Motor neuron (in vitro differentiated cells): ENCODE results near the gene UBL5. TPM values are rescaled to one million over a fixed set of nuclear protein-coding genes. Genes with fewer than 3 reads are reported as not detected.
"Not testable (repeated sequence)": the region's sequence is repeated elsewhere in the genome, so short reads cannot be mapped to it uniquely, and the experiment has no call there.

Experiments
- ATAC-seq, 8 experiments: fragments of 200-7000 bp; cut with Tn5 transposase; replicated peaks in 6 of 8; 2 replicates each; pipeline ENCODE4 v1.8.0; 2021; ENCODE audit warnings: mild to moderate bottlenecking in 8 of 8, moderate library complexity in 8 of 8
- H3K27ac ChIP-seq, 2 donors: fragments of 250-450 bp; sonication (Bioruptor Pico); 2 replicates each; pipeline ENCODE4 v1.9.0; 2021; ENCODE audit warnings: antibody characterized with exemption in 2 of 2, mild to moderate bottlenecking in 2 of 2, moderate library complexity in 1 of 2
- H3K4me1 ChIP-seq, 2 donors: fragments of 250-450 bp; sonication (Bioruptor Pico); replicated peaks in 1 of 2; 2 replicates each; pipeline ENCODE4 v1.6.1; 2021; ENCODE audit warnings: antibody characterized with exemption in 2 of 2, mild to moderate bottlenecking in 2 of 2, moderate library complexity in 1 of 2
- H3K4me3 ChIP-seq, 5 donors: fragments of 250-450 bp; sonication (Bioruptor Pico); 2 replicates each; pipeline ENCODE4 v1.9.0; 2021; ENCODE audit warnings: antibody characterized with exemption in 5 of 5, mild to moderate bottlenecking in 5 of 5, moderate library complexity in 4 of 5
- WGBS, 10 experiments: fragments of 450-650 bp; shearing (Covaris generic); methylation state at CpG; one replicate each; pipeline ENCODE4 v1.0.0; 2022; 5-methylcytosine and 5-hydroxymethylcytosine counted together
- in situ Hi-C, 9 experiments: fragments of 400-800 bp; cut with MboI; loops; one replicate each; pipeline ENCODE4 v1.15.0; 2021; ENCODE audit warnings: low sequenced_read_pairs in 9 of 9, low pct_unique_long_range_greater_than_20kb in 2 of 9; ENCODE audit not compliant: unreplicated experiment in 9 of 9
- total RNA-seq, 8 experiments: library from RNA; unstranded; fragments of 300-600 nt; gene quantifications; 2 replicates each; pipeline versions ENCODE4 v1.2.3 to v1.2.4, GENCODE V29; 2022

UBL5 gene
- total RNA-seq, 8 experiments from 2014 or later, result 365 to 691 (median 447) TPM

DNA sequence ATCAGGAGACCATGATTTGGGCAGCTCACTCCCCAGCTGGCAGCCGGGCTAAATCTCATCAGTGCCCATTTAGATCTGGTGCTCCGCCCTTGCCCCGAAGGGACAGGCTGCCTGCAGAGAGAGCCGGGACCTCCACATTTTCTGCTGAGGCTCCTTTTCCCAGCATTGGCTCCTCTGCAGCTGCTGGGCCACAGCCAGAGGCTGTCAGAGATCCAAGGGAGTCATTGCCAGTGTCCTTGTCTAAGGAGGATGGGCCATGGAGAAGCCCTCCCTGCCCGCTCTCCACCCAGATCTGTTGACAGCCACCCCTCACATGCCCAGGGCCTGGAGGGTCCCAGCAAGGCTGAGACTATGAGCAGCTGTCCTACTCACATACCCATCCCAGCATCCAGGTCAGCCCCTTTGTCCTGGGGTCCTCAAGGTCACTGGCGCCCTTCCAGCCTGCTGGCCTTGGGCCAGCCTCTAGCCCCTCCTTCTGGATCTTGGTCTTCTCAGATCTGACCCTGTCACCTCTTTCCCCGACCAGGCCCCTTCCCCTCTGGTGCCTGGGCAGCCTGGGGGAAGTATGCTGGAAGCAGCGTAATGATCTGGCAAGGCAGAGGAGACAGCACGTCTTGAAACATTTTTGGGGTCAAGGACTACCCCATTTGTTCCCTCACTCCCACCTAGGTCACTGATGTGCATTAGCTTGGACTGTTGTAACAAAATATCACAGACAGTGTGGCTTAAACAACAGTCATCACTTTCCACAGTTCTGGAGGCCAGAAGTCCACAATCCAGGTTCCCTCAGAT lies 15.3 kb downstream of the UBL5 start:
- H3K4me1 ChIP-seq, result peaks cover 8 to 16% of the 10 kb centered on the region in 2 donors
- ATAC-seq, result no peak
- no peak overlapping the region for H3K4me3 ChIP-seq
- no peak overlapping the region for H3K27ac ChIP-seq
- 67 to 100% (median 100%) methylated on average over 1 to 4 of the region's 9 CpGs; no CpG with 5 or more reads in 2 of the 10 experiments for WGBS, 10 experiments
- in situ Hi-C loops, result no loop called here

DNA sequence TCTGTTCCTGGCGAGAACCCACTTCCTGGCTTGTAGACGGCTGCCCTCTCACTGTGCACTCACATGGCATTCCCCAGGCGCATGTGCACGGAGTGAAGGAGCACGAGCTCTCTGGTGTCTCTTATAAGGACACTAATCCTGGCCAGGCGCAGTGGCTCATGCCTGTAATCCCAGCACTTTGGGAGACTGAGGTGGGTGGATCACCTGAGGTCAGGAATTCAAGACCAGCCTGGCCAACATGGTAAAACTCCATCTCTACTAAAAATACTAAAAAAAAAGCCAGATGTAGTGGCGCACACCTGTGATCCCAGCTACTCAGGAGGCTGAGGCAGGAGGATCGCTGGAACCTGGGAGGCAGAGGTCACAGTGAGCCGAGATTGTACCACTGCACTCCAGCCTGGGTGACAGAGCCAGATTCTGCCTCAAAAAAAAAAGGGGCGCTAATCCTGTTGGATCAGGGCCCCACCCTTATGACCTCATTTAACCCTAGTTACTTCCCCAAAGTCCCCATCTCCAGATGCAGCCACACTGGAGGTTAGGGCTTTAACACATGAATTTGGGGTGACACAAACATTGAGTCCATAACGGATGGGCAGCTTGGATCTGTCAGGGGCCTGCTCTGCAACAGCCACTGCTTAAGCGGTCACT lies 16.0 kb downstream of the UBL5 start:
- H3K27ac ChIP-seq, ATAC-seq, H3K4me3 ChIP-seq, in situ Hi-C loops: not testable (repeated sequence)
- WGBS, 10 experiments, result 65 to 100% (median 92%) methylated on average over 1 to 6 of the region's 12 CpGs; no CpG with 5 or more reads in 2 of the 10 experiments
- H3K4me1 ChIP-seq, result peaks cover 15 to 23% of the 10 kb centered on the region in 2 donors

DNA sequence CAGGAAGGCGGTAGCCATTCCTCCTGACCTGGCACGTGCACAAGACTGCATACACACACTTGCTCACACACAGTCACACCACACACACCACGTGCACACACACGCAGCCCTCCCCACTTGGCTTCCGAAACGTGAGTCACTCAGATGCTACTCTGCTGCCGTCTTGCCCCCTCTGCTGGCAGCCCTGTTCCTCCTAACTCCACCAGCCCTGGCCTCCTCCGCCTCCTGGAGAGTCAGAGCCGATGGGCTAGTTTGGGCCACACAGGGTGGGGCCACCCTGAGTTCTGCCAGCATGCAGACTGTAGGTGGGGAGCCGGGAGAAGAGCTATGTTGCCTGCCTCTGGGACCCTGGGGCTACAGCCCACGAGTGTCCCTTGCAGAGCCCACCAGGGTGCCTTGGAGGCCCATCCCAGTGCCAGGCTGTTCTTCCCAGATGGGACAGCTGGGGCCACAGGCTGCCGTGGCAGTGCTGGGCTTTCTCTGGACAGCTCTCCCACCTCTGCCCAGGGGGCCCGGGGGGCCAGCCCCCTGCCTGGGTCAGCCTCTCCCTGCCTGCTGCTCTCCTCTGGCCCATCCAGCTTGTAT lies 19.5 kb downstream of the UBL5 start:
- in situ Hi-C loops, result no loop called here
- Histone ChIP-seq H3K4me1 (peaks cover 49 to 58% of the 10 kb centered on the region in 2 donors), H3K27ac (peak overlapping the region; percentile 32 to 77), H3K4me3 (no peak overlapping the region)
- peak; percentile 34 to 99 (median 58) for ATAC-seq
- 0 to 64% (median 22%) methylated on average over 1 to 4 of the region's 13 CpGs; no CpG with 5 or more reads in 6 of the 10 experiments for WGBS, 10 experiments

DNA sequence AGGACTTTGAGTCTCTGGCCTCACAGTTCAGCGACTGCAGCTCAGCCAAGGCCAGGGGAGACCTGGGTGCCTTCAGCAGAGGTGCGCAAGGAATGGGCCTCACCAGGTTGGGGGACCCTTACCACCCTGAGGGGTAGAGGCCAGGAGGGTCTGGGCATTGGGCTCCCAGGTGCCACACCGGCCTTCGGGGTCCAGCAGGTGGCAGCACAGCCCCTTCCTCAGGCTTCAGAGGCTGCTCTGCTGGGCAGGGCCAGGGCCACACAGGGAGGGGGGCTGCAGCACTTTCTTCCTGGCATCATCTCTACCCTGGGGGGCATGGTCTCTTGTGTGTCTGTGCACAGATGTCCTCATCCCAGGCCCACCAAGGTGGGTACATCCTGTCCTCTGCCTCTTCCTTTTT lies 20.3 kb downstream of the UBL5 start:
- peaks cover 49 to 65% of the 10 kb centered on the region in 2 donors for H3K4me1 ChIP-seq
- peak in 6 of 8 experiments; percentile 14 to 34 (median 24) for ATAC-seq
- no peak overlapping the region for H3K4me3 ChIP-seq
- in situ Hi-C loops, result no loop called here
- 35 to 40% methylated on average over 2 to 3 of the region's 4 CpGs; no CpG with 5 or more reads in 8 of the 10 experiments for WGBS, 10 experiments
- H3K27ac ChIP-seq, result peak overlapping the region; percentile 77 to 82

DNA sequence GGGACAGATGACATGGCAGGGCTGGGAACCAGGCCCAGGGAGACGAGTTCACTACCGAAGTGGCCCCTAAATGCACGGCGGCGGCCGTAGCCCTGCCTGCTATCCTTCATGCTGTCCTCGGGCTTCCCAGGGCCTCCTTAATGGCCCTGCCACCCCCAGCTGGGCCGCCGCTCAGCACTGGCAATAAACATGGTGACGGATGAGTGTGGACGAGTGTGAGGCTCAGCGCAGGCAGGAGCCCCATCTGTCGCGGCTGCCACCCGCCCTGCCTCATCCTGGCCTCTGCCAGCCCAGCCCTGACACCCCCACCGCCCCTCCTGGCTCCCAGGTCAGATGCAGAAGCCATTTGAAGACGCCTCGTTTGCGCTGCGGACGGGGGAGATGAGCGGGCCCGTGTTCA lies 21.0 kb downstream of the UBL5 start:
- H3K4me3 ChIP-seq, result no peak overlapping the region
- WGBS, 10 experiments, result 0 to 93% (median 90%) methylated on average over 1 to 8 of the region's 23 CpGs; no CpG with 5 or more reads in 7 of the 10 experiments
- peaks cover 51 to 71% of the 10 kb centered on the region in 2 donors for H3K4me1 ChIP-seq
- peak in 5 of 8 experiments; percentile 42 to 72 (median 46) for ATAC-seq
- peak overlapping the region; percentile 77 to 82 for H3K27ac ChIP-seq
- in situ Hi-C loops, result no loop called here

DNA sequence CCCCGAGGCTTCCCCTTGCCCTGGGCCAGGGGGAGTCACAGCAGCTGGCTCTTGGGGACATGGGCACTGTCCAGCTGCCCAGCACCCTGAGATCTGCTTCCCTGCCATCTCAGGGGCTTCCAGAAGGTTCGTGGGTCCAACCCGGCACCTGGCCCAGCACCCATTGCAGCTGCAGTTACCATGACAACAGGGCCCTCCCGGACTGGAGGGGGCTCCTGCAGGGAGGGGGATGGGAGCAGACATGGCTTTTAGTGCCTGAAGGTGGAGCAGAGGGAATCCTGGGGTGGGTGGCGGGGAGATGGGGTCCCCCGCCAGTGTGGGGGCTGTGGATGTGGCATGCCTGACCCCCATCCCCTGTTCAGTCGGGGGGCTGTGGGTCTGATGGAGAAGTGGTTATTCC lies 22.1 kb downstream of the UBL5 start:
- peak in 5 of 8 experiments; percentile 0 to 11 (median 8) for ATAC-seq
- Histone ChIP-seq H3K4me3 (no peak overlapping the region), H3K4me1 (peaks cover 51 to 74% of the 10 kb centered on the region in 2 donors), H3K27ac (peak overlapping the region; percentile 77 to 82)
- WGBS, 10 experiments, result no CpG with 5 or more reads among the region's 7 CpGs
- in situ Hi-C loops, result no loop called here

DNA sequence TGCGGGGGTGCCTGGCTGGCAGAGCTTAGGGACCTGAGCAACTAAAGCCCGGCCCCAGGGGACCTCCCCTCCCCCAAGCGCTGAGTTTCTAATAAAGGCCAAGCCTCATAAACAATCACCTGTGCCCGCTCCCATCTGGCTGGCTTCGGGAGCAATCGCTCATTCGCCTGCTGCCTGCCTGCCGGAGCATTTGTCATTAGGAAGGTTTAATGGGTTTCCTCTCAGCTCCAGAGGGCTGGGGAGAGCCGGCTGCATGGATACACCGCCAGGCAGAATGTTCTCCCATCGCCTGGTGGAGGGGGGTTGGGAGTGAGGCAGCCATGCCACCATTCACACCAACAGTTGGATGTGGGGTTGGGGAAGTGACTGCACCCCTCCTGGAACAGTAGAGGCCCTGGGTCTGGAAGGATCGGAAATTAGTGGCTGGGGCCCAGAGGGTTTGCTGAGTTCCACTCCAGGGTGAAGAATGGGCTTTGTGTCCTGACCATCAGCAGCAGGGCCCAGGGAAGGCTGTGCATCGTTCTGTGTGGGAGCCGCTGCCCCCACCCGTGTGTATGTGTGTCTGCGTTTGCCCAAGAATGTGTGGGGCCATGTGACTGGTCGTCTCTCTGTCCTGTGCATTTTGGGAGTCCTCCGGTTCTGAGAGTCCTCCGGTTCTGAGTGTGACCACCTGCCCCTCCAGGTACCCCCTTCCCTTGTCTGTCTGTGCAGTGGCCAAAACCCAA lies 22.7 kb downstream of the UBL5 start:
- Histone ChIP-seq H3K27ac (peak overlapping the region; percentile 77 to 82), H3K4me1 (peaks cover 51 to 74% of the 10 kb centered on the region in 2 donors), H3K4me3 (peak overlapping the region in 1 of 5 donors; percentile 9)
- peak in 5 of 8 experiments; percentile 63 to 68 (median 65) for ATAC-seq
- in situ Hi-C loops, result no loop called here
- WGBS, 10 experiments, result 0 to 31% (median 23%) methylated on average over 1 to 8 of the region's 19 CpGs; no CpG with 5 or more reads in 5 of the 10 experiments

DNA sequence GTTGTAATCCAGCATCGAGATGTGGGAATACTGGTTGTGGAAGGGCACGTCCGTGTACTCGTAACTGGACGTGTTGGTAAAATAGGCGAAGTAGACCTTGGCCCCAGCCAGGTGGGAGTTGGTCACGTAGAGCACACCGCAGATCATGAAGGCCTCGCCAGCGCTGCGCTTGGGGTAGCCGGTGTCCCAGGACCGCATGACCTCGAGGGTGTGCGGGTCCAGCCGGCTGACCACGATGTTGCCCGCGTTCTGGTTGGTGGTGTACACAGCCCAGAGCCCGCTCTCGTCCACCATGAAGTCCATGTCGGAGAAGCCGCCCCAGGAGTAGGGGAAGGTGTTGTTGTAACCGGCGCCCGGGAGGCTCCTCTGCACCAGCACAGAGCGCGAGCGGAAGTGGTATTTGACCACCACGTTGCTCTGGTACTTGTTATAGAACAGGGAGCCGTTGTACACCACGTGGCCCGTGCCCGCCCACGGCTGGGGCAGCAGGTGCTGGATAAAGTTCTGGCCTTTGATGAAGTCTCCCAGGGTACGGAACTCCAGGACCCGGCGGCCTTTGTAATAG lies 26.6 kb downstream of the UBL5 start:
- in situ Hi-C loops, result no loop called here
- WGBS, 10 experiments, result 96 to 100% (median 98%) methylated on average over 1 to 23 of the region's 38 CpGs; no CpG with 5 or more reads in 4 of the 10 experiments
- Histone ChIP-seq H3K4me3 (no peak overlapping the region), H3K4me1 (peaks cover 29 to 44% of the 10 kb centered on the region in 2 donors), H3K27ac (no peak overlapping the region)
- no peak for ATAC-seq

DNA sequence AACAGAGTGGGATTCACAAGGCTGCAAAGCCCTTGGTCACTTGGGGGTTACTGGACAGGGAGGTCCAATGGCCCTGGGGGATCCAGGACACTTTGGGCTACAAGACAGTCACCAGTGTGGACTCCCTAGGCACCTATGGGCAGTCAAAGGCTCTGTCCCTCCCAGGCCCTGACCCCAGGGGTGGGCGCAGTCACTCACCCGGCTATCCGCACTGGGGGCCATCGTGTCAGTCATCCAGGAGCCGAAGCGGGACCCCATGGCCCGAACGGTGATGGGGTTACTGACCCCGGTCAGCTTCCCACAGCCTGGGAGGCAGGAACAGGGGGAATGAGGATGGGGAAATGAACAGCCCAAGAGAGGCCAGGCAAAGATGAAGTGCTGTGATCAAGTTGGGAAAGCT lies 28.9 kb downstream of the UBL5 start:
- WGBS, 10 experiments, result 73 to 98% (median 94%) methylated on average over 6 to 8 of the region's 9 CpGs; no CpG with 5 or more reads in 7 of the 10 experiments
- in situ Hi-C loops, result no loop called here
- Histone ChIP-seq H3K4me3 (no peak overlapping the region), H3K27ac (no peak overlapping the region), H3K4me1 (peaks cover 7 to 22% of the 10 kb centered on the region in 2 donors)
- no peak for ATAC-seq

DNA sequence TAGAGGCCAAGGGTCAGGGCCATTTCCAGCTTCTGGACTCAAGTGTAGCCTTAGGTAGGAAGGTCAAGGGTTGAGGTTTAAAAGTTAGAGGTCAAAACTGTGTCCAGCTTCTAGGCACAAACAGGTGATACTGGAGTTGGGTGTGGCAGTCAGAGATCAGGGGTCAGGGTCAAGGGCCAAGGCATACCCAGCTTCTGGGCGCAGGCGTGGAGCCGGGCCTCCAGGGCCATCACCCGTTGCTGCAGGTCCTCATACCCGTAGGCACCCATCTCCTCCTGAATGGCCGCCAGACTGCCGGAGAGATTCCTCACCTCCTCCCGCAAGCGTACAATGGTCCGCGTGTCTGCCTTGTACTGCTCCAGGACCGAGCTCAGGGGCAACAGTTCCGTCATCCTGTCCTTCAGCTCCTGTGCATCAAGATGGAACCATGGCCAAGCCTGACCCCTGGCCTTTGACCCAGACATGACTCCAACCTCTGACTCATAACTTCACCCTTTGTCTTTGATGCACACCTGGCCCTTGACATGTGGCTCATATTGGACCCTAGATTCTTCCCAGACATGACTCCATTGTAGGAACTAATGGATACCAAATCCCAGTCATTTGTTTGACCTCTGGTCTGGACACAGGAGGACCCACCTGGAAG lies 29.5 kb downstream of the UBL5 start:
- WGBS, 10 experiments, result 83 to 90% (median 86%) methylated on average over 1 to 8 of the region's 13 CpGs; no CpG with 5 or more reads in 7 of the 10 experiments
- no peak overlapping the region for H3K27ac ChIP-seq
- H3K4me3 ChIP-seq, result no peak overlapping the region
- H3K4me1 ChIP-seq, result peaks cover 2 to 16% of the 10 kb centered on the region in 2 donors
- in situ Hi-C loops, result no loop called here
- no peak for ATAC-seq

DNA sequence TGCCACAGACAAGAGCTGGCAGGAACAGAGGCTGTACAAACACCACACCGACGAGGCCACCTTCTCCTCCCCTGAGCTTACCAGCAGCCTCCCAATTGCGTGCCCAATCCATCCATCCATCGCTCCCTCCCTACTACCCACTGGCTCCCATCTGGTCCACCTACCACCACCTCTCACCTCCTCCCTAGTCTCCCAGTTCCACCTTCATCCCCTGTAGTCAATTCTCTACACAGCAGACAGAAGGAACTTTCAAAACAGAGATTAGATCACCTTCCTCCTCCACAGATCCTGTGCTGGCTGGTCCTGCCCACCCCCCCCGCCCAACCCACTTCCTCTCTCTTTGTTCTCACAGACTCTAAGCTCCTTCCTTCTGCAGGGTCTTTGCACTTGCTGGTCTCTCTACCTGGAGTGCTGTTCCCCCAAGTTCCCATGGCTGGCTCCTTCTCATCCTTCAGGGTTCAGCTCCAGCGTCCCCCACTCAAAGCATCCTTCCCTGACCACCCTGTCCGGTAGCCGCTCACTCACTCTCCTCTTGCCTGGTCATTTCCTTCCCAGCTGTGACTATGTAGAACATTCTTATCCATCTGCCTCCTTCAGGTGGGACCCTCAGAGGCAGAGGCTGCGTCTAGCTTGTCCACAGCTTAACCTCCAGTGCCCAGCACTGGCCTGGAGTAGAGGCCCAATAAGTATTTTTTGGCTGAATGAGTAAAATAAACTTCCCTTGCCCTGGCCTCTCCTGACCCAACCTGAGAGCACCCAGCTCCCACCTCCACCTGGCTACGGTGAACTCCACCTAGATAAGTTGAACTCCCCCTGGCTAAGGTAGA lies 30.4 kb downstream of the UBL5 start:
- no peak for ATAC-seq
- peaks cover 2 to 10% of the 10 kb centered on the region in 2 donors for H3K4me1 ChIP-seq
- in situ Hi-C loops, result no loop called here
- no peak overlapping the region for H3K4me3 ChIP-seq
- H3K27ac ChIP-seq, result no peak overlapping the region
- WGBS, 10 experiments, result 82 to 100% (median 90%) methylated on average over 2 to 4 of the region's 10 CpGs; no CpG with 5 or more reads in 5 of the 10 experiments
